GM19452 (cell line): ENCODE data around the gene KLK3.
A peak's percentile ranks its signal among the peaks of the same experiment; 100 is the strongest.
"Not testable (repeated sequence)": the region's sequence is repeated elsewhere in the genome, so short reads cannot be mapped to it uniquely, and the experiment has no call there.

ENCODE experiments used
- ATAC-seq: cut with Tn5 transposase; IDR thresholded peaks from one replicate; pipeline ENCODE4 v1.9.1; 2021; ENCODE audit not compliant: unreplicated experiment

Gene KLK3

DNA sequence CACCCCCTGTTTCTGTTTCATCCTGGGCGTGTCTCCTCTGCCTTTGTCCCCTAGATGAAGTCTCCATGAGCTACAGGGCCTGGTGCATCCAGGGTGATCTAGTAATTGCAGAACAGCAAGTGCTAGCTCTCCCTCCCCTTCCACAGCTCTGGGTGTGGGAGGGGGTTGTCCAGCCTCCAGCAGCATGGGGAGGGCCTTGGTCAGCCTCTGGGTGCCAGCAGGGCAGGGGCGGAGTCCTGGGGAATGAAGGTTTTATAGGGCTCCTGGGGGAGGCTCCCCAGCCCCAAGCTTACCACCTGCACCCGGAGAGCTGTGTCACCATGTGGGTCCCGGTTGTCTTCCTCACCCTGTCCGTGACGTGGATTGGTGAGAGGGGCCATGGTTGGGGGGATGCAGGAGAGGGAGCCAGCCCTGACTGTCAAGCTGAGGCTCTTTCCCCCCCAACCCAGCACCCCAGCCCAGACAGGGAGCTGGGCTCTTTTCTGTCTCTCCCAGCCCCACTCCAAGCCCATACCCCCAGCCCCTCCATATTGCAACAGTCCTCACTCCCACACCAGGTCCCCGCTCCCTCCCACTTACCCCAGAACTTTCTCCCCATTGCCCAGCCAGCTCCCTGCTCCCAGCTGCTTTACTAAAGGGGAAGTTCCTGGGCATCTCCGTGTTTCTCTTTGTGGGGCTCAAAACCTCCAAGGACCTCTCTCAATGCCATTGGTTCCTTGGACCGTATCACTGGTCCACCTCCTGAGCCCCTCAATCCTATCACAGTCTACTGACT, at the start of gene KLK3:
TSS of gene KLK3 (plus strand) at position 280 of the 775 bp plus-strand sequence. CDS start at position 321, 41 bp downstream.
- no peak for ATAC-seq

DNA sequence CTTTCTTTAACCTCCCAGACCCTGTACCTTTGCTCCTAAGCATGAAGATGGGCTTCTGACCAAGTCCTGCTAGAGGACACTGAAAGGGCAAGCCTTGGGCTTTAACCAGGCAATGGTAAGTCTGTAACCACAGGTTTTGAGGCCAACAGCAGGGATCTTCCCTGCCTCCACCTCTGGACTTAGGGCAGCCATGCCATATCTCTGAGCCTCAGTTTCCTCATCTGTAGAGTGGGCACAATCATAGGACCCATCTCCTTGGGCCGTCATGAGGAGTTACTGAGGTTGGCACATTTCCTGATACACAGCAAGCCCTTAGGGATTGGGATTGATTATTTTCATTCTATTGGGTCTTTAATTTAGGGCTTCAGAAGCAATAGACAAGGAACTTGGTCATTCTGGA, 45.9 kb upstream of the KLK3 start:
- ATAC-seq: no peak

DNA sequence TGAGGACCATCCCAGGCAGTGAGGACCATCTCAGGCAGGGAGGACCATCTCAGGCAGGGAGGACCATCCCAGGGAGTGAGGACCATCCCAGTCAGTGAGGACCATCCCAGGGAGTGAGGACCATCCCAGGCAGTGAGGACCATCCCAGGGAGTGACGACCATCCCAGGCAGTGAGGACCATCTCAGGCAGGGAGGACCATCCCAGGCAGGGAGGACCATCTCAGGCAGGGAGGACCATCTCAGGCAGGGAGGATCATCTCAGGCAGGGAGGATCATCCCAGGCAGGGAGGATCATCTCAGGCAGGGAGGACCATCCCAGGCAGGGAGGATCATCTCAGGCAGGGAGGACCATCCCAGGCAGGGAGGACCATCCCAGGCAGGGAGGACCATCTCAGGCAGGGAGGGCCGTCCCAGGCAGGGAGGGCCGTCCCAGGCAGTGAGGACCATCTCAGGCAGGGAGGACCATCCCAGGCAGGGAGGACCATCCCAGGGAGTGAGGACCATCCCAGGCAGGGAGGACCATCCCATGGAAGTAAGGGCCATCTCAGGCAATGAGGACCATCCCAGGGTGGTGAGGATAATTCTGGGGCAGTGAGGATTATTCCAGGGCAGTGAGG, 43.0 kb upstream of the KLK3 start:
- ATAC-seq: not testable (repeated sequence)

DNA sequence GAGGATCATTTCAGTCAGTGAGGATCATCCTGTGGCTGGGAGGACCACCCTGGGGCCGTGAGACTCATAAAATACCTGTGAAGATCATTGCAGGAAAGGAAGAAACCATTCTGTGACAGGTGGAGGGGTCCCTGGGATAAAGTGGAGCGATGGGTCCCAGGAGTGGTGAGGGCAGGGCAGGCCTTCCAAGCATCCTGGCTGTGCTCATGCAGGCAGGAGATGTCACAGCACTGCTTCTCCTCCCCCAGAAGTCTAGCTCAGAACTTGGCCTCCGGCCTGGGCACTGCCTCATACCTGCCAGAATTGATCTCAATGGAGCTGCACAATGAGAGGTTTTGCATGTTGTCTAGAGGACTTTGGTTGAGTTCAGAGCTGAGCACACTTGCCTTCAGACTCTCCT, 42.2 kb upstream of the KLK3 start:
- no peak for ATAC-seq

DNA sequence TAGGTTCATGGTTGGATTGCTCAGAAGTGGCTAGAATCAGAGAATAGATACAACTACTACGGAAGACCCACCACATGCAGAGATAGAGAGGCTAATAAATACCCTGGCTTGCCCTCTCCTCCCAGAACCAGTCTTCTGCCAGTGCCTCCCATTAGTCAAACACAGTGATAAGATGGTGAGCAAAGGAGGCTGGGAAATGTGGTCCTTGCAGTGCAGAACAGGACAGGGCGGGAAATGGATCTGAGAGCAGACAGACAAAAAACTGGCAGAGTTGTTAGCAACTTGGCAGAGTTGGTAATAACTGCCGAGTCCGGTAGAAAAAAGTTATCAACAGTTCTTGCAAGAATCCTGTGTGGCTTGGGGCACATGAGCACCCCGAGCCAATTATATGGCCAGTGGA, 39.8 kb upstream of the KLK3 start:
- no peak for ATAC-seq

DNA sequence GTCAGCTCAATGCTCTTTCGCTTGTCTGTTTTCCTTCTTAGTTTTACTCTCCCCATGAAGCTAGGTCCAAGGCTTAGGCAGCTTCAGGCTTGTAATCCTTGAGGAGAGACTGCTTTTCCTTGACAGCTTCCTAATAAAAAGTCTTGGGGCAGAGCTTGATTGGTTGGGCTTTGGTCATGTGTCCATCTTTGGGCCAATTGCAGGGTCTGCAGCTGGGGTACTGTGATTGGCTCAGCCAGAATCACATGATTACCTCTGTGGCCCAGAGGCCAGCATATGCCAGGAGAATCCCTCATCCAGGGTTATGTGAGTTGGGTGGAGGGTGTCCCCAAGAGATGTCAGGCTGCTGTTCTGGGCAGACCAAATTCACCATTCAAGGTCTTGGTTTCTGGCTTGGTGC, 39.3 kb upstream of the KLK3 start:
- no peak for ATAC-seq

DNA sequence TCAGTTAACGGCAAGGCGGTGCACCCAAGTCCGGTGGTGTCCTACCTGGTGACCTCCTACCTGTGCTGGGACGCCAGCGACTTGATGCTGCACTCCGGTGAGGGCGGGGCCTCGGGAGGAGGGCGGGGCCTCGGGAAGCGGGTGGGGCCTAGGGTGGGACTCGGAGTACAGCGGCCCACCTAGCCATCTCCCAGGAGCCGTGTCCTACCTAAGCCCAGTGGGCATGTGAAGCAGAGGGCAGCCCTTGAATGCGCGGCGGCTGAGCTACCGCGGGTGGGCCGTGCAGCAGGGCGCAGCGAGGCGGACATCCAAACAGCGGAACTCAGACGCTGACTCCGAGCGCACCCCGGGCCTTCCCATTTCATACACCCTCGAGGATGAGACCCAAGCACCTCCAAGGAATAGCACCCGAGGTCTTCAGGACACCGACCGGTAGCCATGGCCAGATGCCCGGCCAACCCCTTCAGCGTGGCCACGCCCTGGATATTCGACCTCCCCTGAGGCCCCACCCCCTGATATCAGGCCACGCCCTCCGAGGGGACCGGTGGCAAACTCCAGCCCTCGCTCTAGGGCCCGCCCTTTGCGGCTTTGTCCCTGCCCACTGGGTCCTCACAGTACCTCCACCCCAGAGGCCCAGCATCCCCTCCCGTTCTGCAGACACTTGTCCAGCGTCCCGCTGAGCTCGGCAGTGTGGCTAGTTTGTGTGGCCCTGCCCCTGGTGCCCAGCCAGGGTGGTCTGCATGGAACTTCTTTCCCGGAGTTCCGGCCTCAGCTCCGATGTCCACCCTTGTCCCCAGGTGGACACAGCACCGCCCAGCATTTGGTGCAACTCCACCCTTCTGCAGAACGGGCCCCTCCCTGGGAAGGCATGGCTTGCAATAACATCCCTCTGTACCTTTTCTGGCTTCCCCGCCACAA, 36.5 kb upstream of the KLK3 start:
- ATAC-seq: peak; percentile 65

DNA sequence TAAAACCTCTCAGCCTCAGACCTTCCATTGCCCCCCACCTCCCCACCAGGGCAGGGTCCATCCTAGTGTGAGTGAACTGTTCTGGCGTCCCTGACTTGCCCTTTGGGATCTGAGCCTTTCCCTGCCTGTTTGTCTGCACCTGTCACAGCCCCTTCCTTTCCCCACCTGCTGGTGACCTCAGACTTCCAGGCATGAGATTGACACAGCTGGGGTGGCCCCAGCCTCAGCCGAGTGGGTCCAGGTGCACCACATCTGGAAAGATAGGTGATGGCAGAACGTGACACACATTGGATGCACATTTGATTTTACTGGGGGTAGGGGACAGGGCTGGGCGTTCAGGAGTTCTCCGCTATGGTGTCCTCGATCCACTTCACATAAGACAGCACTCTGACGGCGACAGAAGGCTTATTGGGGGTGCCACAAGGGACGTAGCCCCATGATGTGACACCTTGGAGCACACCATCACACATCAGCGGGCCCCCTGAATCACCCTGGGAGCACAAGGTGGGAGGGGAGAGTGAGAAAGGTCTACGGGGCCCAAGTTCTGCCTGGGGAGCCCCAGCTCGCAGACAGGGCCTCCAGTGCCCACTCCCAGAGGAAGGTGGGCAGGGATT, 35.7 kb upstream of the KLK3 start:
- no peak for ATAC-seq

DNA sequence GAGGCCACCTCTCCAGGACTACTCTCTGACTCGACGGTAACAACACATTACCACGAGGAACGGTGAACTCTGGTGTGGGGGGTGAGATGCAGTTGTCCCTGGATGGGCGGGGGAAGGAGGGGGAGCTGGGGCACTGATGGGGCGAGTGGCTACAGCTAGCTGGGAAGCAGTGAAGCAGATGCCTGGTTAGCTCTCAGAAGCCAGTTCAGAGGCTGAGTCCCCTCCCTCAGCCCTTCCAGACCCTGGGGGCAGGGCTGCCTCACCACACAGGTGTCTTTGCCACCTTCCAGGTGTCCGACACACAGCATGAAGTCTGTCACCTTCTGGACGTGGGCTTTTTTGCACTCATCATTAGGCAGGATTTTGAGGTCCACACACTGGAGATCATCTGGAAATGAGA, 35.1 kb upstream of the KLK3 start:
- no peak for ATAC-seq

DNA sequence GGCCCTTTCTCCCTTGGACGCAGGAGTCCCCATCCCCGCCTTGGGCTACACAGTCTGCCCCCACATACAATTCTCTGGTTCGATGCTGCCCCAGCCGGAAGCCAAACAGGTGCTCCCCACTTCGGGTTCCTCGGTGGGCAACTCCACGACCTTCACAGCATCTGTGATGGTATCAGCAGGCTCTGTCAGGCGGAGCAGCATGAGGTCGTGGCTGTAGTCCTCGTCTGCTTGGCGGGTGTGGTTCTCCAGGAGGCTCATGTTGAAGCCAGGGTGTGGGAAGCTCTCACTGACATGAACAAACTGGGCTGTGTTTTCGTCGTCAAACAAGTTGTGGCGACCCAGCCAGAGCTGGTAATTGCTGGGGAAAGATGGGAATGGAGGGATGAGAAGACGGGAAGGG, 34.6 kb upstream of the KLK3 start:
- ATAC-seq: no peak

DNA sequence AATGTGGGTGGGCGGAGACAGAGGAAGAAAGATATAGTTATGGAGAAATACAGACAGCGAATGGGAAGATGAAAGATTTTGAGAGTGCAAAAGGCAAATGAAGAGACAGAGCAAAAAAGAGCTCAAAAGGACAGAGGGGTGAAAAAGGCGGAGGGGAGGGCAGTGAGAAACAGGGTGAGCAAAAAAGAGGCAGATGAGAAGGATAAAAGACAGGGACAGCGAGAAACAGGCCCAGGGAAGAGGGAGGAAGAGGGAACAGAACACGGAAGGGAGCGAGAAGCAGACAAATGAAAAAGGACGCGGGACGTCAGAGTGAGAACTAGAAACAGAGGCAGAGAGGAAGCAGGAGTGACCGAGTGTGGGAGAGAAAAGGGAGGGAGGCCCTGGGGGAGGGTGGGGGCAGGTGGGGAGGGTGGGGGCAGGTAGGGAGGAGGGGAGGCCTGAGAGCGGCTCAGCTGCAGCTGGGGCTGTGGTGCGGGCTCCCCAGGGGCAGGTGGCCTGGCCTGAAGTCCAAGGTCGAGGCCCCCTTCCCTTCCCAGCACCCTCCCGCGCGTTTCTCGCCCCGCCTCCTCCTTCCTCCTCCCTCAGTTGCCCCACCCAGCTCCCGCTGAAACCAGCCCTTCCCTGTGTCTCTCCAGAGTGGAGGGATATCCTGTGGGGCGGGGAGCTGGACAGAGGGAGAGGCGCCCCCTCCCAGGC, 34.0 kb upstream of the KLK3 start:
- no peak for ATAC-seq

DNA sequence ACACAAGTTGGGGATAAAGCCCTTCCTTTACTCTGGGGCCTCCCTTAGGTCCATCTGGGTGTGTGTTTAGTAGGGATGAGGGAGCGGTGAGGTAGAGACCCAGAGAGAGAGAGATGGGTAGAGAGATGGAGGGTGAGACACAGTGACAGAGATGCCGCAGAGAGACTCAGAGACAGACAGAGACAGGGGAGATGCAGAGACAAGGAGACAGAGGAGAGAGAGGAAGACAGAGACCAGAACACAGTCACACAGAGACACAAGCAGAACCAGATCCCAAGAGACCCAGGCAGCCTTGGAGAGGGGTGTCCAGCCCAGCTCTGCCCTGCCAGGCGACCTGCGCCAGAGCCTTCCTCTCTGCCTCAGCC, 33.5 kb upstream of the KLK3 start:
- no peak for ATAC-seq

DNA sequence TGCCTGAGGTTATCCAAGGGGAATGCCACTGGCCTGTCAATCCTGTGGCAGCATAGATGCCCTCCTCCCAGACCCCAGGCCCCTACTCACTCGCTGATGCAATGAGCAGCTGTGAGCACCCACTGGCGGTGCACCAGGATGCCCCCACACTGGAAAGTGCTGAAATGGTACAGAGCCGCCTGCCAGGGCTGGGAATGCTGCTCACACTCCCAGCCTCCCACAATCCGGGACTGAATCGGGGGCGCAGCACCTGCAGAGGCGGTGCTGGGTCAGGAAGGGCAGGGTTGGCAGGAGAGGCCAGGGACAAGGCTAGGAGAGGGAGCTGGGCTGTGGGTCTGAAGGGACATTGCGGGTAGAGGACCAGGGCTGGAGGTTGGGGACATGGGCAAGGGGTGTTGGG, 33.1 kb upstream of the KLK3 start:
- ATAC-seq: no peak

DNA sequence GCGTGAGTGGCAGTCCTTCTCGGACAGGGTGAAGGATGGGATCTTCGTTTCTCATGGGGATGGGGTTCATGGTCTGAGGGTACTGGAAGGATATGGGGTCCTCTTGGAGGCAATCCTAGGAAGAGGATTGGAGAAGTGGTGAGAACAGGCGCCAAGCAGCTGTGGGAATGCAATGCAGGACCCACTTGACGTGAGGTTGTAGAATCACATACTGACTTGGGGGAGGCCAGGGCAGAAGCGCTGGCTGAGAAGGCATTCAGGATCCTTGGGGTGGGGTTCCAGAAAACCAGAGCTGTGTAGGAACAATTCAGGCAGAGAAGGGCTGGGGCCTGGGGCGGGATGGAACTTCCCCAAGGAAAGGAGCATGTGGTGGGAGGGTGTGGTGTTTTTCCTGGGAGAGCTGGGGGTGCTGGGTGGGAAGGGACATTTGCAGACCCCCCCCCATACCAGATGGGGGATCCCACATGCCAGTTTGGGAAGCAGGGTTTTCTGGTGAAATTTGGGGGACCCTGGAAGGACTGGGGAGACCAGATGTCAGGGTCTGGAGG, 32.0 kb upstream of the KLK3 start:
- no peak for ATAC-seq

DNA sequence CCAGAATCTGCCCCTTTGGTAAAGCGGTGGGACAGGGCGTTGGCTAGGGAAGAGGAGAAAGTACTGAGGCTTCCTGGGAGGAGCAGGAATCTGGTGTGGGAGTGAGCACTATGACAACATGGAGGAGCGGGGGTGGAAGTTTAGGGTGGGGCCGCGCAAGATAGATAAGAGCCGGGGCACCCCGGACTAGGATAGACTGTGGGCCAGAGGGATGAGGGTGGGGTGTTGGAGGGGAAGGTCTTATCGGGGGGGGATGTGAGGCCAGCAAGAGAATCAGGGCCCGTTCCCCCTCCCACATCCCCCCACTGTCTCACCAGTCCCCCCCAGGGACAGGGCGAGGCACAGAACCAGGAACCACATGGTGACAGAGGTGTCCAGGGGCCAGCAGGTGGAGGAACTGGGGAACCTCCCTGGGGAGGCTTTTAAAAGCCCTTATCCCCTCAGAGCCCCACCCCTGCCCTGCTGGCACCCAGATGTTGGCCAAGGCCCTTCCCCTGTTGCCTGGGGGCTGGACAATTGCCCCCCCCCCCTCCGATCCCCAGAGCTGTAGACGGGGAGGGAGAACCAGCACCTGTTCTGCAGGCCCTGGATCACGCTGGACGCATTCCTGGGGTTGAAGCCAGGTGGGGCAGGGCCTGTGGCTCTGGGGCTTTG, 31.2 kb upstream of the KLK3 start, which contains the start of gene KLK1:
TSS of gene KLK1 (minus strand) at position 399 of the 654 bp plus-strand sequence. CDS start at position 360, 39 bp downstream.
- ATAC-seq: no peak

DNA sequence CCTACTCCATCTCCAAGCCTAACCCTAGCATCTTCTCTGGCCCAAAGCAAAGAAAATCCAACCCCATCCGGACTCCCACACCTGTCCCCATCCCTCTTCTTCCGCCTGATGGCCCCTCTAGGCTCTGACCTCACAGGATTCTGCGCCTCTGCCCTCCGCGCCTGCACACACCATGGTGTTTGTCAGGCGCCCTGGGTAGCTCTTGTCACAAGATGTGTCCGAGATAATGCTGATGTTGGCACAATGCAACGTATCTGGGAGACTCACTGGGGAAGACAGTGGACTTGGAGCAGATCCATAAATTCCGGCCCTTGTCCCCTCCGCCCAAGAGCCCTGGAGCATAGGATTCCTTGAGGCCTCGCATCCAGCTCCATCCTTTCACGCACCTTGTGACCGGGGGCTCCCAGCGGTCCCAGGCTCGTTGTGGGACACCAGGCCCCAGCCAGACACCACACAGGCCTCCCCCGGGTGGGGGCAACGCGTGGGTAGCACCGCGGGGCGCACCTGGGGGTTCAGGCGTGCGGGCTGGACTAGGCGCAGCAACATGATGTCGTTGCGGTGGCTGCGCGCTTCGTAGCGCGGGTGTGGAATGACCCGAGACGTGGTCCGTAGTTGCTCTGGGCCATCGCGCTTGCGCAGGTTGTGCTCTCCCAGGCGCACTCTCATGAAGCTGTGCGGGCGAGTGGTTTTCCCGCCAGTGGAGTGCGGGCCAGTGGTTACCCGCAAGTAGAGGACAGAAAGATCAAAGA, 28.0 kb upstream of the KLK3 start:
- ATAC-seq: no peak

DNA sequence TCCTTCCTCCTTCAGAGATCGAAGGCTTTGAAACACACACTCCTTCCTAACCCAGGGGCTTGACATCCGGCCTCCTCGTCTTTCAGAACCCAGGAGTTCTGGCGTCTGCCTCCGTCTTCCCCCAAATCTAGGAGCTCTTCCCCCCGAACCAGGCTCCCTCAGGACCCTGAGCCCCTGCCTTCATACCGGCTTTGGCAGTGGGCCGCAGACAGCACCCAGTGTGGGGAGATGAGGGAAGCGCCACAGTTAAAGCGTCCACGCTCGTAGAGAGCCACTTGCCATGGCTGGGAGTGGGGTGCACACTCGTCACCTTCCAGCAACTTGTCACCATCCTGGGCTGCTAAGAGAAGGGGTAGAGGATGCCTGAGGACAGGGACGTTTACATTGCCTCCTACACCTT, 27.2 kb upstream of the KLK3 start:
- ATAC-seq: no peak

DNA sequence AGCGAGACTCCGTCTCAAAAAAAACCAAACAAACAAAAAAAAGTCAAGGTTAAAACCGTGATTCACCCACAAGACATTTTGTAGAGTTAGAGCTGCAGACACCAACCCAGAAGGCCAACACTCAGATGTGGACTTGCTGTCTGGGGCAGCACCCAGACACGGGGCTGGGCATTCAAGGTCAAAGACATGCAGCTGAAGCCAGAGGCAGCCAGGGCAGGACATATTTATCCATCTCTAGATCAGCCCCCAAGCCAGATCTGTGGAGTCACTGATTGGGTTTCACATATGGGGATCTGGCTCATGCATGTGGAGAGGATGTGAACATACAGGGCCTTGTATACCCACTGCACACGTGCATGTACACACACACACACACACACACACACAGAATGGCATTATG, 24.9 kb upstream of the KLK3 start:
- ATAC-seq: no peak
